Activated naive CD4-positive, alpha-beta T cell treated with anti-CD3 and anti-CD28 coated beads for 36 hours (primary cell): ENCODE measurements around the gene SMARCC2. TPM values are rescaled to one million over a fixed set of nuclear protein-coding genes. Genes with fewer than 3 reads are reported as not detected.

Source experiments
- CTCF ChIA-PET: fragments of 350-600 bp; sonication (Branson Sonifier 250); formaldehyde crosslinking; loops from one replicate; lab custom pipeline; 2021; ENCODE audit warnings: antibody characterized with exemption; lab: Charles Lee
- DNase-seq: peaks from one replicate; pipeline ENCODE4 v3.0.0-alpha.2; 2020
- H3K27ac Mint-ChIP-seq: one replicate; pipeline ENCODE4 v1.8.0; 2021; ENCODE audit warnings: mild to moderate bottlenecking, mixed read lengths
- H3K27me3 Mint-ChIP-seq: one replicate; pipeline ENCODE4 v1.8.0; 2021; ENCODE audit warnings: low read depth, mixed read lengths
- H3K36me3 Mint-ChIP-seq: one replicate; pipeline ENCODE4 v1.8.0; 2021; ENCODE audit warnings: low read depth, mixed read lengths
- H3K4me1 Mint-ChIP-seq: one replicate; pipeline ENCODE4 v1.8.0; 2021; ENCODE audit warnings: low read depth, mixed read lengths
- H3K4me3 Mint-ChIP-seq: one replicate; pipeline ENCODE4 v1.8.0; 2021; ENCODE audit warnings: mild to moderate bottlenecking, moderate library complexity, mixed read lengths
- H3K9me3 Mint-ChIP-seq: one replicate; pipeline ENCODE4 v1.8.0; 2021; ENCODE audit warnings: mixed read lengths
- intact Hi-C: fragments of 100-400 bp; cut with micrococcal nuclease; formaldehyde crosslinking; loops from one replicate; pipeline ENCODE4 v1.15.1; 2023
- total RNA-seq, 2 experiments: library from RNA; stranded (reverse); gene quantifications; one replicate each; pipeline ENCODE4 v1.2.3, GENCODE V29; 2021

SMARCC2 gene
- 10 to 100 TPM; 75.8 to 79.0 TPM for total RNA-seq

DNA sequence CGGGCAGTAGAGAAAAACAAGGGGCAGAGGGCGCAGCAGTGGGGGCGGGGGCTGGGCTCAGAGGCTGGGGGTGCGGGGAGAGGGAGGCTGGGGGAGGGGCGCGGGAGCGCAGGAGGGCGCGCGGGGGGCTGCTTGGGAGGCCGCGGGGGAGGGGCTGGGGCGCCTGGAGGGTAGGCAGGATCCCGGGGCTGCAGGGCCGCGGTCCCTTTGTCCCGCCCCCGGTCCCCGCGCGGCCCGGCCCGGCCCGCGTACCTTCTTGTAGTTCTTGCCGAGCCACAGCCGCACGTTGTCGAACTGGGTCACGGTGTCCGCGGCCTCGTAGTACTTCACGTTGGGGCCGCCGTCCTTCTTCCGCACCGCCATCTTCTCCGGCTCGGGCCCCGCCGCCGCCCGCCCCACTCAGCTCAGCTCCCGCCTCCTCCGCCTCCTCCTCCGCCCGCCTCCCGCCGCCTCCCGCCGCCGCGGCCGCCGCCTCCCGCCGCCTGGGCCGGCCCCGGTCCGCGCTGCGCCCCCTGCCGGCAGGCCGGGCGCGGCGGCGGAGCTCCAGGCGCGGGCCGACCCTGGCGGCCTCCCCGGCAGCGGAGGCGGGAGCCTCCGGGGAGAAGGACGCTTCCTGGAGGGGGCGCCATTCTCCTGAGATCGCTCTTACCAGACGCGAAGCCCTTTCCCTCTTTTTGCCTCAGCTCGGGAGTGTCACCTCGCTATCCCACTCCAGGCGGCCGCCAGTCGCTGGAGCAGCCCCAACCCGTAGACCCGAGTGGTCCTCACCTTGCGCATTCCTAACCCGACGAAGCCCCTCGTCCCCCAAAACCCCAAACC, at the start of gene SMARCC2:
TSS of gene SMARCC2 (minus strand) at position 385 of the 819 bp plus-strand sequence. CDS start at position 363, 22 bp downstream.
- H3K4me1 Mint-ChIP-seq, result peaks cover 33% of the 10 kb centered on the region
- H3K9me3 Mint-ChIP-seq, result no peaks in the 10 kb centered on the region
- intact Hi-C loops, result loop anchor here (1.0 to 10.0 kb wide), 5 partner anchors 63 to 455 kb away; no protein-coding TSS in a partner anchor
- DNase-seq, result peak; percentile 93
- no peaks in the 10 kb centered on the region for H3K27me3 Mint-ChIP-seq
- H3K27ac Mint-ChIP-seq, result peak within 1 kb of the TSS; percentile 92
- CTCF ChIA-PET, result interaction anchor here (0.8 to 4.7 kb wide), 35 partner anchors 8 to 451 kb away, joined by 3 to 86 read pairs (median 5); partner anchors contain the start of genes ANKRD52, COQ10A, ESYT1 and MYL6
- H3K4me3 Mint-ChIP-seq, result peak within 1 kb of the TSS; percentile 95
- peaks cover 16% of the 10 kb centered on the region for H3K36me3 Mint-ChIP-seq

DNA sequence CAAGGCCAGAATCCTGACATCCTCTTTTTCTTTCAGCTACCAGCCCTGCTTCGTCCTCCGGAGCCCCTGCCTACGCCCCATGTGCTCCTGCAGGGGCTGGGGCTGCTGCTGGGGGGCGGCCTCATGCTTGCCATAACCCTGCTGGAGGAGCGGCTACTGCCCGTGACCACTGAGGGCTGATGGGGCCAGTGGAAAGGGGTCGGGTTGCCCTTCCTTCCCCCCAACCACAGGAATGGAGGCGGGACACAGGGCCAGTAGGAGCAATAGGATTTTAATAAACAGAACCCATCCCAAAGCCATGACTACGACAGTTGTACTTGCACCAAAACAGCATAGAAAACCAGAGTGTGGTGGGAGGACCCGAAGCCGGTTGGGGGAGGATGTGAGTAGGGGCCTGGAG, 48.3 kb upstream of the SMARCC2 start:
- Mint-ChIP-seq H3K9me3 (no peaks in the 10 kb centered on the region), H3K36me3 (peaks cover 7% of the 10 kb centered on the region), H3K4me1 (no peaks in the 10 kb centered on the region), H3K27me3 (no peaks in the 10 kb centered on the region), H3K4me3 (no peak overlapping the region), H3K27ac (no peak overlapping the region)
- intact Hi-C loops, result no loop called here
- CTCF ChIA-PET, result interaction anchor here (0.6 to 1.5 kb wide), 2 partner anchors 16 to 29 kb away, joined by 3 to 4 read pairs; partner anchors contain the start of gene RNF41
- no peak for DNase-seq

DNA sequence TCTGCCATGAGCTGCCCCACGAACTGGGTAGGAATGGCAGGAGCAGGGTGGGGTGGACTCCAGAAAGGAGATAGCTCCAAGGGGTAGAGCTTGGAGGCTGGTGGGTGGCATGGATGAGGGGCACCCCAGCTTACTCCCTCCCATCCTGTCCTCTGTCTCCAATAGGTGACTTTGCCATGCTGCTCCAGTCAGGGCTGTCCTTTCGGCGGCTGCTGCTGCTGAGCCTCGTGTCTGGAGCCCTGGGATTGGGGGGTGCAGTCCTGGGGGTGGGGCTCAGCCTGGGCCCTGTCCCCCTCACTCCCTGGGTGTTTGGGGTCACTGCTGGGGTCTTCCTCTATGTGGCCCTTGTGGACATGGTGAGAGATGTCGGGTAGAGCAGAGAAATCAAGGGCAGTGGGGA, 47.7 kb upstream of the SMARCC2 start:
- Mint-ChIP-seq H3K9me3 (no peaks in the 10 kb centered on the region), H3K4me3 (no peak overlapping the region), H3K4me1 (no peaks in the 10 kb centered on the region), H3K27ac (no peak overlapping the region), H3K27me3 (no peaks in the 10 kb centered on the region), H3K36me3 (peaks cover 5% of the 10 kb centered on the region)
- no peak for DNase-seq
- intact Hi-C loops, result no loop called here
- CTCF ChIA-PET, result interaction anchor here (0.6 to 1.5 kb wide), 2 partner anchors 15 to 29 kb away, joined by 3 to 4 read pairs; partner anchors contain the start of gene RNF41

DNA sequence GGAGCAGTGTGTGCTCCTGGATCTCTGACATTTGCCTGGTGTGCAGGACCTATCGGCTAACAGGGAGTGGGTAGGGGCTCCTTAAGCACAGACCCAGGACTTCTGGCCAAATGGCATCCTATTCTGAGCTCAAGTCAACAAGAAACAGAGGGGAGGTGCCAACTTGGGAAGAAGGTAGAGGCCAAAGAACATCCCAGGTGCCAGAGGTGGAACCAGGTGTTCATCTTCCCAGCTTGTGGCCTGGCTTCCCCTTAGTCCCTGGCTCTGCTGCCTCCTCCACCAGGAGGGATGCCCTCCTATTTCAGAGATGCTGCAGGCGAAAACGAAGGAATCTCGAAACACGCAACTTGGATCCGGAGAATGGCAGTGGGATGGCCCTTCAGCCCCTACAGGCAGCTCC, 46.8 kb upstream of the SMARCC2 start:
- intact Hi-C loops, result no loop called here
- Mint-ChIP-seq H3K36me3 (peaks cover 3% of the 10 kb centered on the region), H3K4me1 (no peaks in the 10 kb centered on the region), H3K9me3 (no peaks in the 10 kb centered on the region), H3K27me3 (no peaks in the 10 kb centered on the region), H3K4me3 (no peak overlapping the region), H3K27ac (no peak overlapping the region)
- CTCF ChIA-PET, result no interaction called here
- no peak for DNase-seq

DNA sequence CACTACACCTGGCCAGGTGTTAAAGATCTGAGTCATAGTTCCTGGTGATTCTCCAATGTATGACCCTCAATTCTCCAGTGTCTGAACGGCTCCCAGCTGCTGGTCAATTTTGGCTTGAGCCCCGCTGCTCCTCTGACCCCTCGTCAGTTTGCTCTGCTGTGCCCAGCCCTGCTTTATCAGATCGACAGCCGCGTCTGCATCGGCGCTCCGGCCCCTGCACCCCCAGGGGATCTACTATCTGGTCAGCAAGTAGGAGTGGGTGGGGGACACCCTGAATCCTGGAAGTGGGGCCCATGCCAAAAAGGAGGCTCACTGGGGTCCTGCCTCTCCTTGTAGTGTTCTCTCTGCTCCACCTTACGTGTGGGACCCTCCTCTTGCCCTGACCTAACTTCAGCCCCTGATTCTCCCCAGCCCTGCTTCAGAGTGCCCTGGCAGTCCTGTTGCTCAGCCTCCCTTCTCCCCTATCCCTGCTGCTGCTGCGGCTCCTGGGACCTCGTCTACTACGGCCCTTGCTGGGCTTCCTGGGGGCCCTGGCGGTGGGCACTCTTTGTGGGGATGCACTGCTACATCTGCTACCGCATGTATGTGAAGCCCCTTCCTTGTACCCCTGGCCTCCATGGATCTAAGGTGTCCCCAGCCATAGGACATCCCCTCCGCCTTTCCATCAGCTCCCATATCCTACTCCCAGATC, 45.6 kb upstream of the SMARCC2 start:
- Mint-ChIP-seq H3K4me1 (no peaks in the 10 kb centered on the region), H3K36me3 (peaks cover 5% of the 10 kb centered on the region), H3K4me3 (no peak overlapping the region), H3K27ac (no peak overlapping the region), H3K9me3 (no peaks in the 10 kb centered on the region), H3K27me3 (no peaks in the 10 kb centered on the region)
- DNase-seq, result no peak
- intact Hi-C loops, result no loop called here
- CTCF ChIA-PET, result interaction anchor here (0.6 to 1.4 kb wide), 3 partner anchors 18 to 32 kb away, joined by 3 to 6 read pairs (median 4); partner anchors contain the start of gene COQ10A

DNA sequence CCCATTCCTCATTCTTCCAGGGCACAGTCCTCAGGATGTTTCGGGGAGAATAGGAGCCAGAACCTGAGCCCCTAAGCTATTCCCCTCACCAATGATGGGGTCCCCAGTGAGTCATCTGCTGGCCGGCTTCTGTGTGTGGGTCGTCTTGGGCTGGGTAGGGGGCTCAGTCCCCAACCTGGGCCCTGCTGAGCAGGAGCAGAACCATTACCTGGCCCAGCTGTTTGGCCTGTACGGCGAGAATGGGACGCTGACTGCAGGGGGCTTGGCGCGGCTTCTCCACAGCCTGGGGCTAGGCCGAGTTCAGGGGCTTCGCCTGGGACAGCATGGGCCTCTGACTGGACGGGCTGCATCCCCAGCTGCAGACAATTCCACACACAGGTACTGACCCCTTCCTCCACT, 41.9 kb upstream of the SMARCC2 start:
- H3K36me3 Mint-ChIP-seq, result peaks cover 9% of the 10 kb centered on the region
- no peak for DNase-seq
- intact Hi-C loops, result no loop called here
- CTCF ChIA-PET, result interaction anchor here (0.5 to 1.2 kb wide), 2 partner anchors 233 to 305 kb away, joined by 4 to 5 read pairs; no protein-coding TSS in a partner anchor
- no peaks in the 10 kb centered on the region for H3K4me1 Mint-ChIP-seq
- no peak overlapping the region for H3K4me3 Mint-ChIP-seq
- H3K27me3 Mint-ChIP-seq, result no peaks in the 10 kb centered on the region
- H3K9me3 Mint-ChIP-seq, result no peaks in the 10 kb centered on the region
- no peak overlapping the region for H3K27ac Mint-ChIP-seq

DNA sequence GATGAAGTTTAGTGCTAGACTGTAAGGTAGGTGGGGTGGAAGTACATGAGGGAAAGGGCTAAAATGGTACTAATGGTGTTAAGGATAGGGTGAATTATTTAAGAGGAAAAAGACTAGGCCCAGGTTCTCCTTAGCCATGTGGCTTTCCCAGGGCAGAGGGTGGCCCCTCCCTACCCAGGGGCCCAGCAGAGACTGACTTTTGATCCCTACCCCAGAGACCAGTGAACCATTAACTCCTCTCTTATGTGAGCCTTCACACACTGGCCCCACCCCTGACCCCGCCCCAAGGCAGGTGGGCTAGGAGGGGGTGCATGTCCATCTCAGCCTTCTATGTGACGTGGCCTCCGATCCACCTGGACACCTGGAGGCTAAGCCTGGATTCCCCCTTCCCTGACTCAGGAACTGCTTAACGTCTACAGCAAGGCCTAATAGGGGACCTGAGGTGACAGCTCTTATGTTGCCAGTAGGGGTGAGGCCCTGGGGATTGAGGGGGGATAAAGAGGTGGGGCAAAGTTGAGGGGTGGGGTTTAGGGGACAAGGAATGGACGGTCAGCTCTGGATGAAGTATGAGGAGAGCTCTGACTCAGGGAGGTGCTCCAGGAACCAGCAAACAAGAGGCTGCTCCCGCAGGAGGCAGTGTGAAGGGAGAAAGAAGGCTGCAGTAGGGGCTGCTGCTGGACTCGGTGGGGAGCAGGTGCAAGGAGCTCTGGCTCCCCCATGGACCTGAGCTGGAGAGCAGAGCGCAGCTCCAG, 41.3 kb upstream of the SMARCC2 start:
- intact Hi-C loops, result no loop called here
- Mint-ChIP-seq H3K4me1 (peaks cover under 1% of the 10 kb centered on the region), H3K4me3 (no peak overlapping the region), H3K36me3 (peaks cover 12% of the 10 kb centered on the region), H3K9me3 (no peaks in the 10 kb centered on the region), H3K27ac (no peak overlapping the region), H3K27me3 (no peaks in the 10 kb centered on the region)
- CTCF ChIA-PET, result interaction anchor here (0.5 to 1.2 kb wide), 2 partner anchors 234 to 306 kb away, joined by 4 to 5 read pairs; no protein-coding TSS in a partner anchor
- DNase-seq, result no peak

DNA sequence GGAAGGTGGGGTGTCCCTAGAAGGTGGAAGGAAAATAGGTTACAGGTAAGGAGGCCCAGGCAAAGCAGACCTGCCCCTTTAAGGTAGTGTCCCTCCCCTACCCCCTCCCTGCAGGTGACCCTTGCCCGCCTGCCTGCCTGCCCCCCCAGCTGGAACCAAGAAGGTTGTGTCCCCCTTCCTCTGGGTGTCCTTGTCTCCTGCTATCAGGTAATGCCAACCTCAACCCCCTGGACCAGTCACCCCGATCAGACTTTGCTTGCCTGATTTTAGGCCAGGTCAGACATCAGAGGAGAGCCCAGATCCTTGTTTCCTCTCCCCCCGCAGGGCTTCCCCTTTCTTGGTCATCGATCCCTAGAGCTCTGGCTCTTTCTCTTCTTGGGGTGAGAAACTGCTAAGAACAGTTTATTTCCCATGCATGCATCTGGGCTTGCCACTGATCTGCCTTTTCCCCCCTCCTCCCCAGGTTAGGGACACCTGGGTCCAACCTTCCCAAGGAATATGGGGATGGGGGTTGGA, 40.7 kb upstream of the SMARCC2 start, which contains the start of gene SLC39A5:
TSS of gene SLC39A5 (plus strand) at position 136 of the 516 bp plus-strand sequence. CDS start 1,224 bp downstream, outside the sequence.
- Mint-ChIP-seq H3K36me3 (peaks cover 12% of the 10 kb centered on the region), H3K9me3 (no peaks in the 10 kb centered on the region), H3K27me3 (no peaks in the 10 kb centered on the region), H3K4me1 (peaks cover 7% of the 10 kb centered on the region), H3K27ac (no peak within 1 kb of the TSS), H3K4me3 (no peak within 1 kb of the TSS)
- DNase-seq, result no peak
- intact Hi-C loops, result no loop called here
- CTCF ChIA-PET, result no interaction called here

DNA sequence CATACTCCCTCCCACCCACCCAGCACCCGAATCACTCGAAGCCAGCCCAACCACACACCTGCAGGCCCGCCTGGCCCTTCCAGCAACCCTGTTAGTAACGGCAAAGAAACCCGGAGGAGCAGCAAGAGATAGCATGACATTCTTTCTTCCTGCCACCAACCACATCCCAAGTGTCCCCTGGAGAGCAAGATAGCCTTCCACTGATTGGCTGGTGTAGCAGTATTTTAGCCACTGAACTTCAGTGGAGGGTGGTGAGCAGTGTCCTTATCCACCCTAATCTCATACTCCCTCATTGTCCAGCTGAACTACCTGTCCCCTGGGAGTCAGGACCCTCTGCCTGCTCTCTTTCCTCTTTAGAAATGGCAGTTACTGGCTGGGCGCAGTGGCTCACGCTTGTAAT, 39.8 kb upstream of the SMARCC2 start:
- H3K27me3 Mint-ChIP-seq, result no peaks in the 10 kb centered on the region
- H3K27ac Mint-ChIP-seq, result no peak overlapping the region
- no peak overlapping the region for H3K4me3 Mint-ChIP-seq
- intact Hi-C loops, result no loop called here
- CTCF ChIA-PET, result interaction anchor here (1.5 kb wide), 1 partner anchor 29 kb away, joined by 3 read pairs; the partner anchor contains the start of gene ANKRD52
- no peaks in the 10 kb centered on the region for H3K9me3 Mint-ChIP-seq
- peaks cover 12% of the 10 kb centered on the region for H3K36me3 Mint-ChIP-seq
- no peak for DNase-seq
- H3K4me1 Mint-ChIP-seq, result peaks cover 11% of the 10 kb centered on the region

DNA sequence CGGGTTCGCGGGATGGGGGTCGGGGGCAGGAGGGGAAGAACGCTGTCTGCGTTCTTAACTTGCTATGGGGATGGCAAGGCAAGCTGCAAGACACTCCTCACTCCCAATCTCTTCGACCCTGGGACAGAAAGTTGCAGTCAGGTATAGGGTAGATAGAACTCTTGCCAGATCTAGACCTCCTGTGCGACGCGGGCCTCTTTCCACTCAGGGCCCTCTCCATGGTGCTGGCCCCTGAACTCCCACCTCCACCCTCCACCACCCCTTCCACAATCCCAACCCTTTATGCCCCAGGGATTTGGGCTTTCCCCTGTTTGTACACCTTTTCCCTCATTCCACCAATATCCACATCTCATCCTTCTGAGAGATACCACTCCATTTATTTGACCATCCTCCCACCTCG, 35.7 kb upstream of the SMARCC2 start:
- peaks cover 12% of the 10 kb centered on the region for H3K36me3 Mint-ChIP-seq
- intact Hi-C loops, result loop anchor here (1.0 to 5.0 kb wide), 17 partner anchors 18 to 500 kb away; partner anchors contain the start of genes ANKRD52, CS, IL23A and MYL6B
- CTCF ChIA-PET, result interaction anchor here (1.7 kb wide), 1 partner anchor 106 kb away, joined by 3 read pairs; no protein-coding TSS in a partner anchor
- DNase-seq, result peak; percentile 8
- peaks cover 37% of the 10 kb centered on the region for H3K4me1 Mint-ChIP-seq
- H3K9me3 Mint-ChIP-seq, result no peaks in the 10 kb centered on the region
- peak overlapping the region; percentile 99 for H3K4me3 Mint-ChIP-seq
- no peaks in the 10 kb centered on the region for H3K27me3 Mint-ChIP-seq
- peak overlapping the region; percentile 93 for H3K27ac Mint-ChIP-seq

DNA sequence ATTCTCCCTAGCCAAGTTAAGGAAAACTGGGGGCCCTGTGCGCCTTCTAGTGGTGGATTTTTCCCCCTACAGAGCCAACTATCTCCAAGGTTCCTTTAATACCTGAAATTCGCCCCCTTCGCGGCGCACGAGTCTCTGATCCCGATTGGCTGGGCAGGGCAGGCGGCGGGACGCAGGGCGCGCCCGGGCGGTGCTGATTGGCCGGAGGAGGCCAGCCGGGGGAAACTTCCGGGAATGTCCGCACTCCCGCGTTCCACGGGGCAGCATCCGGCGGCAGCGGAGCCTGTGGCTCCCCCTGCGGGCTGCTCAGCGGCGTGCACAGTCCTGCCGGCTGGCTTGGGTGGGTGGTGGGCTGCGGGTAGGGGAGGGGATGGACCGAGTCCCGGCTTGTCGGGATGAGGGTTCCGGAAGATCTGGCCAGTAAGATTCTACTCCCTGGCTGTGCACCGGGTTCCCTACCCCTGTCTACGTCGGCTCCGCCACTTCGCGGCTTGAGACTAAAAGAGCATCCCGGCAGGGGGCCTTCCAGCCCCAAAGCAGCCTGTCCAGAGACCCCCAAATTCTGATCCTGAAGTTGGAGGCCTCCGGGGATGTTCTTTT, 34.9 kb upstream of the SMARCC2 start, which contains the start of gene NABP2:
TSS of gene NABP2 (plus strand) at position 241 of the 600 bp plus-strand sequence. CDS start 515 bp downstream, outside the sequence.
- peaks cover 37% of the 10 kb centered on the region for H3K4me1 Mint-ChIP-seq
- peaks cover 12% of the 10 kb centered on the region for H3K36me3 Mint-ChIP-seq

More for the DNA sequence above, 34.9 kb upstream of the SMARCC2 start, which contains the start of gene NABP2:
- Mint-ChIP-seq H3K4me3 (peak within 1 kb of the TSS; percentile 99), H3K27ac (peak within 1 kb of the TSS; percentile 93), H3K9me3 (no peaks in the 10 kb centered on the region), H3K27me3 (no peaks in the 10 kb centered on the region)
- intact Hi-C loops, result loop anchor here (1.0 to 5.0 kb wide), 17 partner anchors 17 to 501 kb away; partner anchors contain the start of genes ANKRD52, CS, IL23A and MYL6B
- DNase-seq, result peak; percentile 97
- CTCF ChIA-PET, result interaction anchor here (0.6 to 1.4 kb wide), 2 partner anchors 22 to 395 kb away, joined by 3 read pairs; no protein-coding TSS in a partner anchor
